ENCODE data around the gene DPCD. TPM values are rescaled to one million over a fixed set of nuclear protein-coding genes. Genes with fewer than 3 reads are reported as not detected.

Gene DPCD
- total RNA-seq, 1 donor from 2014 or later = 1.3 TPM

GRCh38 chr10:101561068-101561915 lies 26.8 kb upstream of the DPCD start:
- Histone ChIP-seq H3K4me3 (no peak overlapping the region), H3K36me3 (no peaks in the 10 kb centered on the region), H3K27me3 (peaks cover 2% of the 10 kb centered on the region), H3K27ac (no peak overlapping the region), H3K9me3 (no peaks in the 10 kb centered on the region), H3K4me1 (no peaks in the 10 kb centered on the region)
- peak in 1 of 2 donors; percentile 45 for DNase-seq (ENCODE audit: low spot score in 2 of 2)
- intact Hi-C loops (cut with DNase I) = loop anchor here (10.0 kb wide), 1 partner anchor 286 kb away; no protein-coding TSS in a partner anchor
- no peak for TF ChIP-seq CTCF (IDR thresholded peaks at IDR 0.05)

- DNase-seq (ENCODE audit: low spot score in 2 of 2) = peak in 1 of 2 donors; percentile 50
- TF ChIP-seq CTCF (IDR thresholded peaks at IDR 0.05) = no peak
- no peaks in the 10 kb centered on the region for H3K36me3 ChIP-seq
- H3K27ac ChIP-seq = no peak overlapping the region
- intact Hi-C loops (cut with DNase I) = loop anchor here (10.0 kb wide), 1 partner anchor 287 kb away; no protein-coding TSS in a partner anchor
- no peak overlapping the region for H3K4me3 ChIP-seq
- no peaks in the 10 kb centered on the region for H3K9me3 ChIP-seq
- H3K4me1 ChIP-seq = peaks cover 0 to 6% of the 10 kb centered on the region in 2 donors
- peaks cover 11% of the 10 kb centered on the region for H3K27me3 ChIP-seq
Measured at GRCh38 chr10:101562231-101562630, 25.9 kb upstream of the DPCD start.

GRCh38 chr10:101563007-101563406 lies 25.1 kb upstream of the DPCD start:
- no peak overlapping the region for H3K4me3 ChIP-seq
- H3K27me3 ChIP-seq = peaks cover 12% of the 10 kb centered on the region
- no peak for TF ChIP-seq CTCF (IDR thresholded peaks at IDR 0.05)
- H3K36me3 ChIP-seq = no peaks in the 10 kb centered on the region
- peaks cover 0 to 6% of the 10 kb centered on the region in 2 donors for H3K4me1 ChIP-seq
- H3K9me3 ChIP-seq = no peaks in the 10 kb centered on the region
- H3K27ac ChIP-seq = no peak overlapping the region
- intact Hi-C loops (cut with DNase I) = loop anchor here (10.0 kb wide), 1 partner anchor 288 kb away; no protein-coding TSS in a partner anchor
- peak in 1 of 2 donors; percentile 13 for DNase-seq (ENCODE audit: low spot score in 2 of 2)

- intact Hi-C loops (cut with DNase I) = loop anchor here (10.0 kb wide), 1 partner anchor 289 kb away; no protein-coding TSS in a partner anchor
- H3K27ac ChIP-seq = no peak overlapping the region
- H3K27me3 ChIP-seq = peaks cover 12% of the 10 kb centered on the region
- no peak for TF ChIP-seq CTCF (IDR thresholded peaks at IDR 0.05)
- H3K4me3 ChIP-seq = no peak overlapping the region
- H3K4me1 ChIP-seq = peaks cover 0 to 6% of the 10 kb centered on the region in 2 donors
- peak in 1 of 2 donors; percentile 41 for DNase-seq (ENCODE audit: low spot score in 2 of 2)
- no peaks in the 10 kb centered on the region for H3K9me3 ChIP-seq
- H3K36me3 ChIP-seq = no peaks in the 10 kb centered on the region
Measured at GRCh38 chr10:101563497-101564040, 24.6 kb upstream of the DPCD start.

GRCh38 chr10:101564490-101564991 lies 23.6 kb upstream of the DPCD start:
- Histone ChIP-seq H3K9me3 (no peaks in the 10 kb centered on the region), H3K27ac (no peak overlapping the region), H3K36me3 (no peaks in the 10 kb centered on the region), H3K4me1 (peaks cover 0 to 8% of the 10 kb centered on the region in 2 donors), H3K27me3 (peaks cover 12% of the 10 kb centered on the region), H3K4me3 (no peak overlapping the region)
- DNase-seq (ENCODE audit: low spot score in 2 of 2) = peak in 1 of 2 donors; percentile 50
- intact Hi-C loops (cut with DNase I) = loop anchor here (10.0 kb wide), 1 partner anchor 290 kb away; no protein-coding TSS in a partner anchor
- no peak for TF ChIP-seq CTCF (IDR thresholded peaks at IDR 0.05)
